Caco-2 (cell line): ENCODE data around the gene RGS19. TPM values are rescaled to one million over a fixed set of nuclear protein-coding genes. Genes with fewer than 3 reads are reported as not detected.

Source experiments
- BruUV-seq: library from RNA; stranded (reverse); fragments of 400-500 nt; replicated peaks from 2 replicates; lab custom pipeline; 2021; lab: Mats Ljungman, UMichigan
- CTCF ChIA-PET: fragments of 300-600 bp; sonication (Branson Sonifier 250); formaldehyde crosslinking; loops from one replicate; lab custom pipeline; 2022; ENCODE audit warnings: antibody characterized with exemption; lab: Charles Lee
- POLR2A ChIA-PET: fragments of 300-600 bp; sonication (Branson Sonifier 250); formaldehyde crosslinking; loops from one replicate; lab custom pipeline; 2022; ENCODE audit warnings: antibody characterized with exemption; lab: Charles Lee
- DNase-seq, 2 experiments: peaks; one replicate each; pipeline versions ENCODE4 v3.0.0 to v3.0.0-alpha.2; 2020 to 2022
- H3K27me3 ChIP-seq: replicated peaks from 2 replicates; pipeline ENCODE4 v1.6.0; 2011; ENCODE audit warnings: low read length; ENCODE audit not compliant: control insufficient read depth, insufficient read depth
- H3K36me3 ChIP-seq: 2 replicates; pipeline ENCODE4 v1.5.1; 2011; ENCODE audit warnings: low read length; ENCODE audit not compliant: control insufficient read depth, insufficient read depth
- H3K4me1 ChIP-seq: fragments of 250-450 bp; sonication (Bioruptor Pico); 2 replicates; pipeline ENCODE4 v1.5.1; 2020; ENCODE audit warnings: mild to moderate bottlenecking
- H3K4me3 ChIP-seq: 2 replicates; pipeline ENCODE4 v1.5.1; 2011; ENCODE audit warnings: low read depth, mild to moderate bottlenecking, control low read depth, low read length
- H3K9me3 ChIP-seq: fragments of 250-450 bp; sonication (Bioruptor Pico); 2 replicates; pipeline ENCODE4 v1.5.1; 2020; ENCODE audit warnings: mild to moderate bottlenecking, moderate library complexity
- H3K27ac Mint-ChIP-seq: one replicate; pipeline ENCODE4 v1.8.0; 2022; ENCODE audit warnings: mixed read lengths; ENCODE audit not compliant: unreplicated experiment
- H3K27me3 Mint-ChIP-seq: one replicate; pipeline ENCODE4 v1.8.0; 2022; ENCODE audit warnings: mixed read lengths; ENCODE audit not compliant: insufficient read depth, unreplicated experiment
- H3K36me3 Mint-ChIP-seq: one replicate; pipeline ENCODE4 v1.8.0; 2022; ENCODE audit warnings: mild to moderate bottlenecking, mixed read lengths; ENCODE audit not compliant: insufficient read depth, unreplicated experiment
- H3K4me1 Mint-ChIP-seq: one replicate; pipeline ENCODE4 v1.8.0; 2022; ENCODE audit warnings: low read depth, mixed read lengths; ENCODE audit not compliant: unreplicated experiment
- H3K4me3 Mint-ChIP-seq: one replicate; pipeline ENCODE4 v1.8.0; 2022; ENCODE audit warnings: mild to moderate bottlenecking, moderate library complexity, mixed read lengths; ENCODE audit not compliant: unreplicated experiment
- H3K9me3 Mint-ChIP-seq: one replicate; pipeline ENCODE4 v1.8.0; 2022; ENCODE audit warnings: mixed read lengths; ENCODE audit not compliant: unreplicated experiment
- CTCF ChIP-seq, 2 experiments: fragments of 200-600 bp in 1 of 2; IDR thresholded peaks; 1 replicate in 1 of 2; 2 replicates in 1 of 2; pipeline versions ENCODE4 v1.5.1 to v1.8.0; 2011 to 2022; ENCODE audit warnings: antibody characterized with exemption in 1 of 2, control low read depth in 1 of 2, inconsistent platforms in 1 of 2, low read depth in 1 of 2, low read length in 1 of 2, mild to moderate bottlenecking in 1 of 2, moderate library complexity in 1 of 2; ENCODE audit not compliant: insufficient read depth in 1 of 2, severe bottlenecking in 1 of 2, unreplicated experiment in 1 of 2
- intact Hi-C: fragments of 100-400 bp; cut with micrococcal nuclease; formaldehyde crosslinking; loops from one replicate; pipeline ENCODE4 v1.10.0; 2022; ENCODE audit not compliant: unreplicated experiment
- total RNA-seq: library from RNA; stranded (reverse); gene quantifications from 2 replicates; pipeline ENCODE4 v1.2.3, GENCODE V29; 2022

RGS19 gene
- total RNA-seq, 1 experiment from 2014 or later: 29.3 TPM

DNA sequence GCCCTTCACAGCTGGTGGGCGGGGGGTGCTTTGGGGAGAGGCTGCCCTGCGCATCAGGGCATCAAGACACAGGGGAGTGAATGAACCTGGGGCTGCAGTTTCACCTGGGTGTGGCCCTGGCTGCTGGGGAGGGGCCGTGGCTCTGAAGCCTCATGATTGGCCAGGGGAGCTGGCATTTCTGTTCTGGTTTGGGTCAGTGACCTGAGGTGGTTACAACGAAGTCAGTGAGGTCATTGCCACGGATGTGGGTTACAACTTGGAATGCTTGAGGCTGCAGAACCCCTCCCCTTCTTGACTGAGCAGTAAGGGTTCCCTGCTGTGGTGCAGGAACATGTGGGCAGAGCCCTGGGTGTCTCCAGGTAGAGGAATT lies 13.4 kb downstream of the RGS19 start:
- no peak overlapping the region for H3K4me3 Mint-ChIP-seq
- H3K4me1 ChIP-seq: peaks cover 14% of the 10 kb centered on the region
- H3K27me3 ChIP-seq: no peaks in the 10 kb centered on the region
- BruUV-seq: no TSS peak
- H3K27ac Mint-ChIP-seq: peak overlapping the region; percentile 45
- H3K36me3 ChIP-seq: no peaks in the 10 kb centered on the region
- H3K4me3 ChIP-seq: no peak overlapping the region
- H3K27me3 Mint-ChIP-seq: no peaks in the 10 kb centered on the region
- DNase-seq: no peak
- ChIA-PET POLR2A (no interaction called here), CTCF (interaction anchor here (0.6 to 1.4 kb wide), 4 partner anchors 8 to 23 kb away, joined by 3 to 12 read pairs (median 4); partner anchors contain the start of gene LKAAEAR1)
- no peaks in the 10 kb centered on the region for H3K9me3 ChIP-seq
- intact Hi-C loops: loop anchor here (10.0 kb wide), 1 partner anchor 171 kb away; the partner anchor contains the start of gene DNAJC5
- H3K36me3 Mint-ChIP-seq: peaks cover 8% of the 10 kb centered on the region
- no peaks in the 10 kb centered on the region for H3K9me3 Mint-ChIP-seq
- H3K4me1 Mint-ChIP-seq: peaks cover 21% of the 10 kb centered on the region
- TF ChIP-seq CTCF (IDR thresholded peaks at IDR 0.05; ENCODE audit: insufficient read depth in 1 of 2, low read depth in 1 of 2, low read length in 1 of 2, severe bottlenecking in 1 of 2, unreplicated experiment in 1 of 2): no peak

DNA sequence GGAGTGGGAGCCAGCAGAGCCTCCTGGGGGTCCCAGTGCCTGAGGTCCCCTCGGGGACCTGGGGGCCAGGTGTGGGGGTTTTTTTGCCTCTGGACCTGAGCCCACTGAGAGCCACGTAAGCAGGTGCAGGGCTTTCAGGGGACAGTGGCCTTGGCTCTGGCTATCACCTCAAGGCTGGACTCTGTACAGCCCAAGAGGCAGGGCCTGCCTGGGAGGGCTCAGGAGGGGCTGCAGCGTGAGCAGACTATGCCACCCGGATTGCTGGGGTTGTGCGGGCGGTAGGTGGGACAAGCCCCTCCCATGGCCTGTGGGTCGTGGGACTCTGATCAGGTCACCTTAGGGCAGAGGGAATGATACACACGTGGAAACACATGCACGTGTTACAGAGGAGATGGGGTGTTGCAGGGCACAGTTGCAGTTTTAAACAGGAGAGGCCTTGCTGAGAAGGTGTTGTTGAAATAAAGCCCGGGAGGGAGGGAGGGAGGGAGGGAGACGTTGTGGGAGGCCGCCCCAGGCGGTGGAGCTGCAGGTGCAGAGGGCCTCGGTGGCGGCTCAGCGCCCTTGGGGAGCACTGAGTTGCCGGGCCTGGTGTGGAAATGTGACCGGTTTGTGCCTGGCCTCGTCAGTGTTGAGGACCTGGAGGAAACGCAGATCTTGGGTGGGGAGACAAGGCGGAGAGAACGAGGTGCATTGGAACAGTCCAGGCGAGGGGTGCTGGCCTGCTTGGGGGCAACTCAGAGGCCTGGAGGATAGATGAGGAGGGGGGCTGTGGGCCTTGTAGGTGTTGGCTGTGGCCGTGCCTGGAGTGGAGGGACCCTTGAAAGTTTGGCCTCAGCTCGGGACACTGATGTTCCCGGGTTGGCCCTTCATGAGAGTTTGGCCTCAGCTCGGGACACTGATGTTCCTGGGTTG lies 14.0 kb downstream of the RGS19 start:
- no peaks in the 10 kb centered on the region for H3K36me3 ChIP-seq
- Mint-ChIP-seq H3K27me3 (no peaks in the 10 kb centered on the region), H3K4me3 (no peak overlapping the region), H3K4me1 (peaks cover 21% of the 10 kb centered on the region), H3K36me3 (peaks cover 8% of the 10 kb centered on the region), H3K9me3 (no peaks in the 10 kb centered on the region), H3K27ac (peak overlapping the region; percentile 45)
- no peak overlapping the region for H3K4me3 ChIP-seq
- ChIA-PET CTCF (interaction anchor here (0.9 to 1.0 kb wide), 2 partner anchors 26 to 55 kb away, joined by 3 read pairs; no protein-coding TSS in a partner anchor), POLR2A (no interaction called here)
- no peak for DNase-seq
- no peaks in the 10 kb centered on the region for H3K9me3 ChIP-seq
- no TSS peak for BruUV-seq
- no peaks in the 10 kb centered on the region for H3K27me3 ChIP-seq
- no peak for TF ChIP-seq CTCF (IDR thresholded peaks at IDR 0.05; ENCODE audit: insufficient read depth in 1 of 2, low read depth in 1 of 2, low read length in 1 of 2, severe bottlenecking in 1 of 2, unreplicated experiment in 1 of 2)
- intact Hi-C loops: loop anchor here (10.0 kb wide), 1 partner anchor 171 kb away; the partner anchor contains the start of gene DNAJC5
- peaks cover 14% of the 10 kb centered on the region for H3K4me1 ChIP-seq

- Mint-ChIP-seq H3K9me3 (no peaks in the 10 kb centered on the region), H3K4me3 (peak overlapping the region; percentile 81), H3K27ac (peak overlapping the region; percentile 16), H3K4me1 (peaks cover 21% of the 10 kb centered on the region), H3K27me3 (no peaks in the 10 kb centered on the region), H3K36me3 (no peaks in the 10 kb centered on the region)
- TF ChIP-seq CTCF (IDR thresholded peaks at IDR 0.05; ENCODE audit: insufficient read depth in 1 of 2, low read depth in 1 of 2, low read length in 1 of 2, severe bottlenecking in 1 of 2, unreplicated experiment in 1 of 2): no peak
- H3K27me3 ChIP-seq: no peaks in the 10 kb centered on the region
- H3K9me3 ChIP-seq: no peaks in the 10 kb centered on the region
- H3K36me3 ChIP-seq: no peaks in the 10 kb centered on the region
- no TSS peak for BruUV-seq
- H3K4me1 ChIP-seq: peaks cover 14% of the 10 kb centered on the region
- POLR2A ChIA-PET: no interaction called here
- no peak for DNase-seq
- intact Hi-C loops: loop anchor here (10.0 kb wide), 1 partner anchor 169 kb away; the partner anchor contains the start of gene DNAJC5
- CTCF ChIA-PET: interaction anchor here (0.6 to 1.0 kb wide), 3 partner anchors 25 to 526 kb away, joined by 3 to 8 read pairs (median 3); no protein-coding TSS in a partner anchor
- peak overlapping the region; percentile 74; the same call in 1 of the 2 replicates for H3K4me3 ChIP-seq
Measured at GRCh38 chr20:64064145-64064698, 15.1 kb downstream of the RGS19 start.
